PFSK-1 (cell line): ENCODE data around the gene CDK13.

Source experiments
- FOXP2 ChIP-seq: optimal IDR thresholded peaks from 2 replicates; pipeline ENCODE3; 2011; ENCODE audit warnings: borderline replicate concordance, control low read depth, inconsistent platforms; ENCODE audit not compliant: insufficient read depth; ENCODE audit errors: extremely low read length, extremely low read depth
- POLR2AphosphoS5 ChIP-seq: IDR thresholded peaks from 2 replicates; pipeline ENCODE4 v1.6.1; 2012; ENCODE audit warnings: low read depth, mild to moderate bottlenecking, control low read depth, low read length, moderate library complexity
- REST ChIP-seq, 2 experiments: IDR thresholded peaks; 2 replicates each; pipeline versions ENCODE4 v1.6.1 to v1.8.0; 2011 to 2012; ENCODE audit warnings: low read depth in 2 of 2, low read length in 2 of 2, control low read depth in 1 of 2, inconsistent platforms in 1 of 2, mild to moderate bottlenecking in 1 of 2, moderate library complexity in 1 of 2; ENCODE audit not compliant: insufficient read depth in 1 of 2
- SIN3A ChIP-seq: IDR thresholded peaks from 2 replicates; pipeline ENCODE4 v1.6.1; 2012; ENCODE audit warnings: mild to moderate bottlenecking, low read length, moderate library complexity, borderline replicate concordance; ENCODE audit not compliant: insufficient read depth
- TAF1 ChIP-seq: IDR thresholded peaks from 2 replicates; pipeline ENCODE4 v1.6.1; 2012; ENCODE audit warnings: low read length, control low read depth, borderline replicate concordance; ENCODE audit not compliant: insufficient read depth

CDK13 gene

GRCh38 chr7:39934132-39934531 is 15.9 kb upstream of the CDK13 start:
- TF ChIP-seq POLR2AphosphoS5, result no peak
- no peak for TF ChIP-seq SIN3A
- TF ChIP-seq REST (IDR thresholded peaks at IDR 0.05; ENCODE audit: insufficient read depth in 1 of 2, low read depth in 2 of 2, low read length in 2 of 2), result no peak
- no peak for TF ChIP-seq TAF1
- TF ChIP-seq FOXP2, result no peak

DNA sequence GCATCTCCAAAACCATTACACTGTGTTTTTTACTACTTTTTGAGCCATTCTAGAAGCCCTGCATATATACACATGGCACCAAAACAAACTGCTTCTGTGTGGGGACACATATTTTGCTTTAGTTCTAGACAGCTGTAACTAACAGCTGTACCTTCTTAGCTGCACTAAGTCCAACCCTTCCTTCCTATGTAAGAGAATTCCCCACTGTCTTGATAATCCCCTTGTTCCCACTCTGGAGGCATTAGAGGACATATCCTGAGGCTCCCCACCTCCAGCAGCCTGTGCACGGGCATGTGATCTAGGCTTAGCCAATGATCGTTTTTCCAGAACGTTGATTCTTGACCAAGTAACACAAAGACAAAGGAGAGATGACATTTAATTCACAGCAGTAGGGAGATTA is 13.3 kb upstream of the CDK13 start:
- TF ChIP-seq TAF1, result no peak
- TF ChIP-seq REST (IDR thresholded peaks at IDR 0.05; ENCODE audit: insufficient read depth in 1 of 2, low read depth in 2 of 2, low read length in 2 of 2), result no peak
- no peak for TF ChIP-seq FOXP2
- no peak for TF ChIP-seq POLR2AphosphoS5
- TF ChIP-seq SIN3A, result no peak

GRCh38 chr7:39937366-39938153 is 12.5 kb upstream of the CDK13 start:
- TF ChIP-seq POLR2AphosphoS5, result no peak
- no peak for TF ChIP-seq REST (IDR thresholded peaks at IDR 0.05; ENCODE audit: insufficient read depth in 1 of 2, low read depth in 2 of 2, low read length in 2 of 2)
- TF ChIP-seq TAF1, result no peak

- TF ChIP-seq TAF1, result no peak
- TF ChIP-seq REST (IDR thresholded peaks at IDR 0.05; ENCODE audit: insufficient read depth in 1 of 2, low read depth in 2 of 2, low read length in 2 of 2), result no peak
Measured at GRCh38 chr7:39942883-39943282, 7.2 kb upstream of the CDK13 start.

- TF ChIP-seq FOXP2, result no peak
- TF ChIP-seq SIN3A, result no peak
- TF ChIP-seq POLR2AphosphoS5, result no peak
- TF ChIP-seq TAF1, result no peak
- TF ChIP-seq REST (IDR thresholded peaks at IDR 0.05; ENCODE audit: insufficient read depth in 1 of 2, low read depth in 2 of 2, low read length in 2 of 2), result no peak
Measured at GRCh38 chr7:39946693-39947092, 3.4 kb upstream of the CDK13 start.
